ENCODE data around the gene MED27.

MED27 gene

GRCh38 chr9:131994364-131995125 lies 85.1 kb downstream of the MED27 start:
- no peaks in the 10 kb centered on the region for H3K9me3 ChIP-seq (ENCODE audit: insufficient read depth, low read depth, low read length)
- H3K4me3 ChIP-seq (ENCODE audit: low read length, poor library complexity, severe bottlenecking): no peak overlapping the region
- peaks cover 5% of the 10 kb centered on the region for H4K20me1 ChIP-seq (ENCODE audit: insufficient read depth, low read length, poor library complexity, severe bottlenecking)
- no peaks in the 10 kb centered on the region for H3K9me2 ChIP-seq (replicated peaks; ENCODE audit: low read depth, low read length)
- H3K4me2 ChIP-seq (ENCODE audit: low read depth, low read length, poor library complexity, severe bottlenecking): no peak overlapping the region
- H3K79me2 ChIP-seq (ENCODE audit: insufficient read depth, low read length): peaks cover 7% of the 10 kb centered on the region; the same call in 1 of the 2 replicates
- peaks cover 13% of the 10 kb centered on the region; the same call in 1 of the 2 replicates for H3K36me3 ChIP-seq (ENCODE audit: insufficient read depth, low read length)
- H3K9ac ChIP-seq (ENCODE audit: low read depth, low read length, poor library complexity, severe bottlenecking): no peak overlapping the region
- no peaks in the 10 kb centered on the region for H3K27me3 ChIP-seq (ENCODE audit: insufficient read depth, low read length, poor library complexity, severe bottlenecking)
- TF ChIP-seq CTCF (conservative IDR thresholded peaks at IDR 0.05; ENCODE audit: low read length) (no peak), EZH2phosphoT487 (IDR thresholded peaks at IDR 0.05; ENCODE audit: borderline replicate concordance) (no peak)
- no peaks in the 10 kb centered on the region for H3K4me1 ChIP-seq (ENCODE audit: insufficient read depth, low read length, poor library complexity, severe bottlenecking)
- no peak overlapping the region for H2AFZ ChIP-seq (ENCODE audit: low read length)
- no peaks in the 10 kb centered on the region for H3F3A ChIP-seq (ENCODE audit: low read depth)

- Histone ChIP-seq H4K20me1 (ENCODE audit: insufficient read depth, low read length, poor library complexity, severe bottlenecking) (peaks cover 5% of the 10 kb centered on the region), H3K27me3 (ENCODE audit: insufficient read depth, low read length, poor library complexity, severe bottlenecking) (no peaks in the 10 kb centered on the region), H3F3A (ENCODE audit: low read depth) (no peaks in the 10 kb centered on the region), H2AFZ (ENCODE audit: low read length) (no peak overlapping the region), H3K9me3 (ENCODE audit: insufficient read depth, low read depth, low read length) (no peaks in the 10 kb centered on the region), H3K4me1 (ENCODE audit: insufficient read depth, low read length, poor library complexity, severe bottlenecking) (no peaks in the 10 kb centered on the region), H3K9ac (ENCODE audit: low read depth, low read length, poor library complexity, severe bottlenecking) (no peak overlapping the region), H3K79me2 (ENCODE audit: insufficient read depth, low read length) (peaks cover 7% of the 10 kb centered on the region; the same call in 1 of the 2 replicates), H3K4me2 (ENCODE audit: low read depth, low read length, poor library complexity, severe bottlenecking) (no peak overlapping the region), H3K9me2 (replicated peaks; ENCODE audit: low read depth, low read length) (no peaks in the 10 kb centered on the region), H3K4me3 (ENCODE audit: low read length, poor library complexity, severe bottlenecking) (no peak overlapping the region), H3K36me3 (ENCODE audit: insufficient read depth, low read length) (peaks cover 13% of the 10 kb centered on the region; the same call in 1 of the 2 replicates)
- TF ChIP-seq EZH2phosphoT487 (IDR thresholded peaks at IDR 0.05; ENCODE audit: borderline replicate concordance) (no peak), CTCF (conservative IDR thresholded peaks at IDR 0.05; ENCODE audit: low read length) (no peak)
These were observed 86.6 kb downstream of the MED27 start for GRCh38 chr9:131992906-131993657.

- H3K4me2 ChIP-seq (ENCODE audit: low read depth, low read length, poor library complexity, severe bottlenecking): no peak overlapping the region
- H4K20me1 ChIP-seq (ENCODE audit: insufficient read depth, low read length, poor library complexity, severe bottlenecking): peaks cover 5% of the 10 kb centered on the region
- no peaks in the 10 kb centered on the region for H3K36me3 ChIP-seq (ENCODE audit: insufficient read depth, low read length)
- no peak overlapping the region for H2AFZ ChIP-seq (ENCODE audit: low read length)
- no peak for TF ChIP-seq EZH2phosphoT487 (IDR thresholded peaks at IDR 0.05; ENCODE audit: borderline replicate concordance)
- TF ChIP-seq CTCF (conservative IDR thresholded peaks at IDR 0.05; ENCODE audit: low read length): no peak
- no peak overlapping the region for H3K9ac ChIP-seq (ENCODE audit: low read depth, low read length, poor library complexity, severe bottlenecking)
- H3K9me2 ChIP-seq (replicated peaks; ENCODE audit: low read depth, low read length): no peaks in the 10 kb centered on the region
- no peaks in the 10 kb centered on the region for H3K27me3 ChIP-seq (ENCODE audit: insufficient read depth, low read length, poor library complexity, severe bottlenecking)
- no peaks in the 10 kb centered on the region for H3F3A ChIP-seq (ENCODE audit: low read depth)
- peaks cover 7% of the 10 kb centered on the region; the same call in 1 of the 2 replicates for H3K79me2 ChIP-seq (ENCODE audit: insufficient read depth, low read length)
- no peaks in the 10 kb centered on the region for H3K9me3 ChIP-seq (ENCODE audit: insufficient read depth, low read depth, low read length)
- no peak overlapping the region for H3K4me3 ChIP-seq (ENCODE audit: low read length, poor library complexity, severe bottlenecking)
- H3K4me1 ChIP-seq (ENCODE audit: insufficient read depth, low read length, poor library complexity, severe bottlenecking): no peaks in the 10 kb centered on the region
These were observed 92.4 kb downstream of the MED27 start for GRCh38 chr9:131987232-131987631.
